ENCODE data around the gene MIA2. TPM values are rescaled to one million over a fixed set of nuclear protein-coding genes. Genes with fewer than 3 reads are reported as not detected.
"Not testable (repeated sequence)": the region's sequence is repeated elsewhere in the genome, so short reads cannot be mapped to it uniquely, and the experiment has no call there.

The MIA2 gene
- total RNA-seq, 1 donor from 2014 or later = 26.8 TPM

GRCh38 chr14:39342768-39343167, 109.1 kb downstream of the MIA2 start:
- no peak for DNase-seq

- no peak for DNase-seq
Measured at GRCh38 chr14:39343614-39344013, 109.9 kb downstream of the MIA2 start.

GRCh38 chr14:39350866-39351265, 117.2 kb downstream of the MIA2 start:
- DNase-seq = no peak

GRCh38 chr14:39351708-39352107, 118.0 kb downstream of the MIA2 start:
- no peak for DNase-seq

GRCh38 chr14:39359069-39359468, 125.4 kb downstream of the MIA2 start:
- DNase-seq = not testable (repeated sequence)

- DNase-seq = no peak
Measured at GRCh38 chr14:39360316-39360715, 126.6 kb downstream of the MIA2 start.

- DNase-seq = not testable (repeated sequence)
Measured at GRCh38 chr14:39361556-39361955, 127.8 kb downstream of the MIA2 start.

GRCh38 chr14:39364509-39364908, 130.8 kb downstream of the MIA2 start:
- DNase-seq = no peak

- DNase-seq = no peak
Measured at GRCh38 chr14:39365354-39365753, 131.6 kb downstream of the MIA2 start.

GRCh38 chr14:39366460-39367386, 133.0 kb downstream of the MIA2 start:
- DNase-seq = no peak

GRCh38 chr14:39367387-39367751, 133.7 kb downstream of the MIA2 start:
- DNase-seq = no peak

- DNase-seq = peak; percentile 40
Measured at GRCh38 chr14:39368261-39368959, 134.7 kb downstream of the MIA2 start.

GRCh38 chr14:39369029-39369428, 135.3 kb downstream of the MIA2 start:
- no peak for DNase-seq

GRCh38 chr14:39370415-39370814, 136.7 kb downstream of the MIA2 start:
- DNase-seq = no peak

- no peak for DNase-seq
Measured at GRCh38 chr14:39372656-39373055, 138.9 kb downstream of the MIA2 start.

- no peak for DNase-seq
Measured at GRCh38 chr14:39374851-39375250, 141.1 kb downstream of the MIA2 start.

- no peak for DNase-seq
Measured at GRCh38 chr14:39376667-39377403, 143.1 kb downstream of the MIA2 start.

GRCh38 chr14:39381366-39381765, 147.7 kb downstream of the MIA2 start:
- no peak for DNase-seq

GRCh38 chr14:39382463-39382862, 148.7 kb downstream of the MIA2 start:
- no peak for DNase-seq

- no peak for DNase-seq
Measured at GRCh38 chr14:39383026-39383660, 149.4 kb downstream of the MIA2 start.

- no peak for DNase-seq
Measured at GRCh38 chr14:39383741-39384140, 150.0 kb downstream of the MIA2 start.

- DNase-seq = no peak
Measured at GRCh38 chr14:39384177-39384576, 150.5 kb downstream of the MIA2 start.

Data from occipital lobe (tissue), 2 donors.